Mesendoderm (in vitro differentiated cells): ENCODE measurements around the gene CTAGE8.
"Not testable (repeated sequence)": the region's sequence is repeated elsewhere in the genome, so short reads cannot be mapped to it uniquely, and the experiment has no call there.

Source experiments
- DNase-seq: peaks from one replicate; pipeline ENCODE4 v3.0.0; 2013
- H2AK5ac ChIP-seq: 2 replicates; pipeline ENCODE4 v1.6.1; 2013; ENCODE audit warnings: low read length, inconsistent platforms
- H2BK120ac ChIP-seq: 2 replicates; pipeline ENCODE4 v1.6.1; 2013; ENCODE audit warnings: low read depth, mild to moderate bottlenecking, low read length, moderate library complexity, mixed read lengths
- H2BK15ac ChIP-seq: replicated peaks from 2 replicates; pipeline ENCODE4 v1.6.1; 2013; ENCODE audit warnings: low read depth, mild to moderate bottlenecking, moderate library complexity
- H2BK5ac ChIP-seq: 2 replicates; pipeline ENCODE4 v1.6.1; 2013; ENCODE audit warnings: low read length, inconsistent platforms
- H3K18ac ChIP-seq: 2 replicates; pipeline ENCODE4 v1.6.1; 2013; ENCODE audit warnings: mild to moderate bottlenecking, low read length, mixed read lengths
- H3K23ac ChIP-seq: one replicate; pipeline ENCODE4 v1.6.1; 2013; ENCODE audit warnings: low read length
- H3K27ac ChIP-seq: 2 replicates; pipeline ENCODE4 v1.5.1; 2013; ENCODE audit warnings: low read depth, mild to moderate bottlenecking, inconsistent platforms, low read length, moderate library complexity
- H3K27me3 ChIP-seq: 2 replicates; pipeline ENCODE4 v1.6.1; 2013; ENCODE audit warnings: low read length, control low read depth, mild to moderate bottlenecking, inconsistent platforms; ENCODE audit not compliant: insufficient read depth, poor library complexity
- H3K36me3 ChIP-seq: 2 replicates; pipeline ENCODE4 v1.6.1; 2013; ENCODE audit warnings: low read length, inconsistent platforms; ENCODE audit not compliant: control insufficient read depth, insufficient read depth
- H3K4ac ChIP-seq: one replicate; pipeline ENCODE4 v1.6.1; 2013; ENCODE audit warnings: low read depth, mild to moderate bottlenecking, low read length, moderate library complexity
- H3K4me1 ChIP-seq: 2 replicates; pipeline ENCODE4 v1.6.1; 2013; ENCODE audit warnings: low read depth, low read length, inconsistent platforms; ENCODE audit not compliant: control insufficient read depth
- H3K4me2 ChIP-seq: 2 replicates; pipeline ENCODE4 v1.6.1; 2013; ENCODE audit warnings: low read length
- H3K4me3 ChIP-seq: 2 replicates; pipeline ENCODE4 v1.5.1; 2013; ENCODE audit warnings: mild to moderate bottlenecking, low read length
- H3K56ac ChIP-seq: one replicate; pipeline ENCODE4 v1.6.1; 2013; ENCODE audit warnings: low read length
- H3K79me1 ChIP-seq: 2 replicates; pipeline ENCODE4 v1.6.1; 2013; ENCODE audit warnings: low read length, inconsistent platforms
- H3K79me2 ChIP-seq: 2 replicates; pipeline ENCODE4 v1.6.1; 2013; ENCODE audit warnings: mild to moderate bottlenecking, low read length; ENCODE audit not compliant: control insufficient read depth, insufficient read depth
- H3K9ac ChIP-seq: 2 replicates; pipeline ENCODE4 v1.6.1; 2013; ENCODE audit warnings: low read length, inconsistent platforms
- H4K5ac ChIP-seq: one replicate; pipeline ENCODE4 v1.6.1; 2013; ENCODE audit warnings: low read length
- H4K8ac ChIP-seq: one replicate; pipeline ENCODE4 v1.6.1; 2013; ENCODE audit warnings: low read depth, mild to moderate bottlenecking, control low read depth, low read length, moderate library complexity
- WGBS: extraction: QIAGEN DNeasy Blood & Tissue Kit; methylation state at CpG from one replicate; pipeline ENCODE4 v1.1.7; 2013; ENCODE audit warnings: low lambda C conversion rate, missing lambda C conversion rate; ENCODE audit not compliant: insufficient coverage; ENCODE audit errors: extremely low coverage; 5-methylcytosine and 5-hydroxymethylcytosine counted together

Gene CTAGE8

DNA sequence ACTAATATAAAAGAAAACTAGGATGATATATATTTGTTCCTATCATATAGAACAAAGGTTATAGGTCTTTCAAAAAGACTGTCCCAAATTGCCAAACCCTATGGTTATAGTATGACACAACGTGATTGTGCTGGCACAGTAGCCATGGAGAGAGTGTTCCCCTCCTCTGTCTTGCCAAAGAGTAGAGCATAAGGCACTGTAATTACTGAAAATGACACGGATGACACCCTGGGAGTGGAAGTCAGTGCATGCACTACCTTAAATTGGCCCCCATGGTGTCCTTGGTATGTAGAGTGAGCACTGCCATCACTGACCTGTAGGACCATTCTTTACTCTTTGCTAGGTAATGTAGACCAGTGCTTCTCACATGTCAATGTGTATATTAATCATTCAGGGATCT is 36.1 kb upstream of the CTAGE8 start:
- not testable (repeated sequence) for H3K4ac ChIP-seq, H3K18ac ChIP-seq, DNase-seq, H3K27ac ChIP-seq, H3K27me3 ChIP-seq, H3K23ac ChIP-seq, H2AK5ac ChIP-seq, H2BK120ac ChIP-seq, H3K56ac ChIP-seq, H3K4me3 ChIP-seq, H3K36me3 ChIP-seq, H3K4me1 ChIP-seq, H4K8ac ChIP-seq, H3K79me1 ChIP-seq, H3K4me2 ChIP-seq, H3K9ac ChIP-seq, H2BK5ac ChIP-seq, H2BK15ac ChIP-seq, H4K5ac ChIP-seq, H3K79me2 ChIP-seq
- no CpG with 5 or more reads among the region's 2 CpGs for WGBS

DNA sequence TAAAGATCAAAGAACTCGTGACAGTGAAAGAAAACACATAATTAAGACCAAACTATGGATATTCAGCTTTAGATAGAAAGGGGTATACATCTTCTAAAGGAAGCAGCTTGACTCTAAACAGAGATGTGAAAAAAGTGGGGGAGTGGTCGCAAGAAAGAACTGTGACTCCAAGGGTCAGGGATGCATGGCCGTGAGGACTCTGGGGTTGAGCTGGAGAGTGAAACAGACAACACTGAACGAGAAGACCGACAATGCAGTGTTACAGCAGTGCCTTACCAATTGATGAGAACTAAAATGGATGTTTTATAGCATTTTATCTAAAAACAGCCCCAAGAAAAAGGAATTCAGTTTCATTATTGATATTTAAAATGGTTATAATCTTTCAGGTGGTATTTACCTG is 34.5 kb upstream of the CTAGE8 start:
- not testable (repeated sequence) for H3K27me3 ChIP-seq, H3K56ac ChIP-seq, H3K4ac ChIP-seq, DNase-seq, H3K9ac ChIP-seq, H4K8ac ChIP-seq, H2AK5ac ChIP-seq, H3K4me3 ChIP-seq, H3K27ac ChIP-seq, H3K23ac ChIP-seq, H3K4me1 ChIP-seq, H2BK5ac ChIP-seq, H3K79me1 ChIP-seq, H3K36me3 ChIP-seq, H4K5ac ChIP-seq, H2BK15ac ChIP-seq, H3K4me2 ChIP-seq, H3K79me2 ChIP-seq, H3K18ac ChIP-seq, H2BK120ac ChIP-seq
- no CpG with 5 or more reads among the region's 5 CpGs for WGBS

DNA sequence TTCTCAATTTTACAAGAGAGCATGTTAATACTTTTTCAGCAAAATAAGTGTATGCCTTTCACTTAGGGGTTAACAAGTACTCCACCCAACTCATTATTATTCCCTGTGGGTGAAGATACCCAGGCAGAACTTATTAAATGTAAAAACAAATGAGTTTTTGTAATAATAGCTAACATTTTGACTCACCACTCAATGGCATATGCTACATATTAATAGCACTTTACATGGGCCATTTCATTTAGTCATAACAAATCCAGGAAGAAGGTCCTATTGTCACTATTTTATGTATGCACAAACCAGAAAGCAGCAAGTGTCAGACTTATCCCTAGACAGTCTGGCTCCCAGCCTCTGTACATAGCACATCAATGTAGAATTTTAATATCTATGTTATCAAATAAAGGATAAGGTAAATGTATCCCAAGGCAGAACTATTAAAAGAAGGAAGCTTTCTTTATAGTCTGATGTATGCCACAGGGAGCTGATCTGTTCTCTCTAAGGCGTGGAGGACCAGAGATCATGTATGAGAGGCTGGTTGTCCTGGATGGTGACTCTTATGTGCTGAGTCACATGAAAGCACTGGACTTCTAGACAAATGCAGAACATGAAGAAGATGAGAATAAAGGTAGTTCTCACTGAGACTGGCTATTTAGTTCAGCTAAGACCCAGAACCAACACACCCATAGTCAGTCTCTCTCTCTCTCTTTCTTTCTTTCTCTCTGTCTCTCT is 33.7 kb upstream of the CTAGE8 start:
- H4K5ac ChIP-seq, DNase-seq, H3K79me2 ChIP-seq, H3K4me1 ChIP-seq, H3K4me2 ChIP-seq, H3K4me3 ChIP-seq, H2BK15ac ChIP-seq, H3K79me1 ChIP-seq, H3K18ac ChIP-seq, H3K27me3 ChIP-seq, H3K23ac ChIP-seq, H3K56ac ChIP-seq, H3K36me3 ChIP-seq, H3K4ac ChIP-seq, H2BK120ac ChIP-seq, H3K27ac ChIP-seq, H4K8ac ChIP-seq, H2AK5ac ChIP-seq, H3K9ac ChIP-seq, H2BK5ac ChIP-seq: not testable (repeated sequence)
- WGBS, result no CpG with 5 or more reads among the region's 1 CpG

DNA sequence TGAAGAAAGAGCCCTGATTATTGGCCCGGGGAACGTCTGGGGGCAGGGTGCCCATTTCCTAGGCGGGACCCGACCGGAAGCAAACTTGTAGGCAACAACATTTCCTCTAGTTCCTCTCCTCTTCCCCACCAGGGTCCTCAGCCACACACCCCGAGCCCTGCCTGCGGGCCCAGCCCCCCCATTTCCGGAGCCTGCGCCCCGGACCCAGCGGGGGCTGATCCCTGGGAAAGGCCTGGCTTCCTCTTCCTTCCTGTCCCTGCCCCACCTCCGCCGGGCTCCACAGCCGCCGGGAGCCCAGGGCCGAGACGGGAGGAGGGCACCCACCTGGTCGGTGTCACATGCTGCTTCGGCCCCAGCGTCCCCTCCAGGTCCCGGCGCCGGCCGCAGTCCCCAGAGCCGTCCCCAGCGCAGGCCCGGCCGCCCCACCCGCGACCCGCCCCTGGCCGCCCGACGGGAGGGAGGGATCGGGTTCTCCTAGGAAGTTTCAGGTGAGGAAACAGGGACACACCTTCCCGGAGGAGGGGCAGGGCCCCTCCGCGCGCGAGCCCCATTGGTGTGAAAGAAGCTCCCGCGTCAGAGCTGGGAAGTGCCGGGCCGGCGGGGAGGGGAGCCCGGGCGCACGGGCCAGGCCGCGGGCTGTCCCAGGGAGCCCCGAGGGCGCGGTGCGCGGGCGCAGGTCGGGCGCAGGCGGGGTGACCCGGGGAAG is 24.9 kb upstream of the CTAGE8 start:
- H3K9ac ChIP-seq, H2AK5ac ChIP-seq, H3K79me1 ChIP-seq, H3K4me3 ChIP-seq, H3K79me2 ChIP-seq, H3K36me3 ChIP-seq, H3K4me2 ChIP-seq, H3K27me3 ChIP-seq, H3K56ac ChIP-seq, H2BK5ac ChIP-seq, H4K5ac ChIP-seq, H3K27ac ChIP-seq, H3K4ac ChIP-seq, H3K4me1 ChIP-seq, H3K18ac ChIP-seq, H2BK15ac ChIP-seq, H4K8ac ChIP-seq, H3K23ac ChIP-seq, DNase-seq, H2BK120ac ChIP-seq: not testable (repeated sequence)
- no CpG with 5 or more reads among the region's 60 CpGs for WGBS

DNA sequence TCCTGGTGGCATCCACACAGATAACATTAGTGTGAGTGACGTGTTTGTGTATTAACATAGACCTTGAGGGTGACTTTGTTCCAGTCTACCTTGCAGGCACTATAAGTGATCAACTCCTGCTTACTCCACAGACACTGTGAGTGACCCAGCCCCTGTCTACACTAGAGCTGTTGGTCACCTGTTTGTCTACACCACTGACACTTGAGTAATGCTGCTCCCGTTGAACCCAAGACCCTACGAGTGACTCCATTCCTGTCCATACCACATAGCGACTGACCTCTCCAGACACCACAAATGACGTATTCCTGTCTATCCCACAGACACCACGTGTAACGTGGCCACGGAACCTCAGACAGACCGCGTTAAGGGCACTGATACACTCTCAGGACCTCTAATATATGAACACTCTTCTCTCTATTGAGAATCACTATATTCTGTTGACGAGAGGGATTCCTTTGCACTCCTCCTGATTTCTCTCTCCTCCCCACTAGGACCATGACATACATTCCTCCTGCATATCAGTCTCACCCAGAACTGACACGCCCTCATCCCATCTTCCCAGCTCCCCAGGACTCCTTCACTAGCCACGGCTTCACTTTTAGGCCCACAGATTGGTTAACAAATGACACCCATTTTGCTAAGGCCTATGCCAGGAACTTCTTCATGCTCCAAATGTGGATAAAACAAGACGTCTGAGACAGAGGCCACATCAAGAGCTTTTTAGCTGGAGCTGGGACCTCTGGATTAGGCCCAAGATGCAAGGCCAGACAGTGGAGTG is 23.5 kb upstream of the CTAGE8 start:
- H4K8ac ChIP-seq, H2AK5ac ChIP-seq, DNase-seq, H3K18ac ChIP-seq, H3K27ac ChIP-seq, H3K56ac ChIP-seq, H2BK5ac ChIP-seq, H3K23ac ChIP-seq, H2BK120ac ChIP-seq, H3K79me2 ChIP-seq, H3K79me1 ChIP-seq, H3K4me2 ChIP-seq, H3K36me3 ChIP-seq, H3K4ac ChIP-seq, H3K4me1 ChIP-seq, H4K5ac ChIP-seq, H3K4me3 ChIP-seq, H2BK15ac ChIP-seq, H3K27me3 ChIP-seq, H3K9ac ChIP-seq: not testable (repeated sequence)
- WGBS, result no CpG with 5 or more reads among the region's 14 CpGs
